ENCODE measurements around the gene NFIX.

The NFIX gene

DNA sequence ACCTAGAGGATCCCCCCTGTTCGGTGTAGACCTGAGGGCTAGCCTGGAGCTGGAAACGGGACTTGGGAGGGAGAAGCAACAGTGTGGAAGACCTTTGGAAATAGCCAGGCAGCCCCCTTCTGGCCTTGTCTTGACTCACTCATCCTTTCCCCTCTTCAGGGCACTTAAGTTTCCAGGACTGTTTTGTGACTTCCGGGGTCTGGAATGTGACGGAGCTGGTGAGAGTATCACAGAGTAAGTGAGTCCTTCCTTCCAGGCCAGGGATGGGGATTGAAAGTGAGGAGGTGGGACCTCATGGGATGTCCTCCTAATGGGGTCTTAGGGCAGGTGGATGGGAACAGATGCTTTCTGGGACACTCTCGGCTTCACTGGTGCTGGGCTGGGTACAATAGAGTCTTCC lies 78.0 kb downstream of the NFIX start:
- H3K4me3 ChIP-seq (ENCODE audit: low read length), result no peak overlapping the region
- H3K27me3 ChIP-seq (ENCODE audit: insufficient read depth, low read length), result peaks cover 72% of the 10 kb centered on the region
- H3K9ac ChIP-seq (ENCODE audit: low read depth, low read length), result no peak overlapping the region
- H3K27ac ChIP-seq (ENCODE audit: low read length), result no peak overlapping the region
- H3K36me3 ChIP-seq (ENCODE audit: insufficient read depth, low read depth, low read length), result no peaks in the 10 kb centered on the region
- no peaks in the 10 kb centered on the region for H3K9me3 ChIP-seq (ENCODE audit: insufficient read depth, low read depth, low read length)
- peaks cover 16% of the 10 kb centered on the region for H3K4me1 ChIP-seq (ENCODE audit: insufficient read depth, low read length)

DNA sequence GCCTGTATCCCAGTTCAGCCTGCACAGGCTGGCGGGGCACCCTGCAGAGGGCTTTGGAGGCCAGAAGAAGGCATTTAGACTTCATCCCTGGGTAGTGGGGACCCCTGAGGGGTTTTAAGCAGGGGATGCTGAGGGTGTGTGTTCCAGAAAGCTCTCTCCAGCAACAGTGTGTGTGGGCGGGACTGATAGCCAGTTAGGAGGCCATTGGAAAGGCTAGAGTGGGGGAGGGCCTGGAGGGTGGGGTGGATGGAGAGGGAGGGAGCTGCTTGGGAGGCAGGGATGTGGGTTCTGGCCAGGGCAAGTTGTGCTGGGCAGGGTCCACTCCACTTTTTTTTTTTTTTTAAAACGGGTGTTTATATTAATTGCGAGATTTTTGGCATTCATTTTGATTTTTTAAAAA lies 79.1 kb downstream of the NFIX start:
- Histone ChIP-seq H3K27me3 (ENCODE audit: insufficient read depth, low read length) (peaks cover 72% of the 10 kb centered on the region), H3K36me3 (ENCODE audit: insufficient read depth, low read depth, low read length) (no peaks in the 10 kb centered on the region), H3K4me1 (ENCODE audit: insufficient read depth, low read length) (peaks cover 17% of the 10 kb centered on the region), H3K9ac (ENCODE audit: low read depth, low read length) (no peak overlapping the region), H3K9me3 (ENCODE audit: insufficient read depth, low read depth, low read length) (no peaks in the 10 kb centered on the region), H3K27ac (ENCODE audit: low read length) (no peak overlapping the region), H3K4me3 (ENCODE audit: low read length) (no peak overlapping the region)

DNA sequence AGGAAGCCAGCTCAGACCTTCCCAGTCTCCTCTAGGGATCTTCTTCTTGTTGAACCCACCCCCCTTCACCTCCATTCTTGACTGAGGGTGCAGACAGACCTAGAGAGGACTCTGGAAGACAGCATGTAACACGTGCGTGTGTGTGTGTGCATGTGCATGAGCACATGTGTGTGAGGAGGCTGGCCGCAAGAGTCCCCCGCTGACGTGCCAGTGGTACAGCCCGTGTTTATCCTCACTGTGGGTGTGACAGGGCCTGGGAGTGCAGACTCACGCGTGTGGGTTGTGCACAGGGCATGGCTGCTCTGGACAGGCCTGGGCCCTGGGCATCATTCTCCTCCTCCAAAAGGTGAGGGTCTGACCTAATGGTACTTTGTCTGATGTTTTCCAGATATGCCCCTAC lies 81.0 kb downstream of the NFIX start:
- H3K4me1 ChIP-seq (ENCODE audit: insufficient read depth, low read length), result peaks cover 17% of the 10 kb centered on the region
- H3K27me3 ChIP-seq (ENCODE audit: insufficient read depth, low read length), result peaks cover 61% of the 10 kb centered on the region
- H3K27ac ChIP-seq (ENCODE audit: low read length), result no peak overlapping the region
- H3K4me3 ChIP-seq (ENCODE audit: low read length), result no peak overlapping the region
- no peak overlapping the region for H3K9ac ChIP-seq (ENCODE audit: low read depth, low read length)
- H3K9me3 ChIP-seq (ENCODE audit: insufficient read depth, low read depth, low read length), result no peaks in the 10 kb centered on the region
- H3K36me3 ChIP-seq (ENCODE audit: insufficient read depth, low read depth, low read length), result no peaks in the 10 kb centered on the region

DNA sequence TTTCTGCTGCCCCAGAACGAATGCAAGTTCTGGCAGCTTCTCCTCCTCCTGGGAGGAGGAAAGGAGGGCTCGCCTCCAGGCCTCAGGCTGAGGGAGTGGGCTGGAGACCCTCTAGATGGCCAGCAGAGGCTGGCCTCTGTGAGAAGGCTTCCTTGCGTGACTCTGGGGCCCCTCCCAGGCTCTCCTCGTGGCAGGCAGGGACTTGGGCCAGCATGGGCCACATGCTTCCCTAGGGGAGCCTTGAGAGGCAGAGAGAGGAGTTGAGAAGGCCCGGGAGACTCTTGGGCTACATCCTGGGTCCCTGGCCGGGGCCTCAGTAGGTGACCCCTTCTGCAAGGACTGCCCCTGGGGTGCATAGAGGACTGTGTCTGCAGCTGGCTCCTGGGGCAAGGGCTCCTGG lies 81.5 kb downstream of the NFIX start:
- no peak overlapping the region for H3K27ac ChIP-seq (ENCODE audit: low read length)
- no peak overlapping the region for H3K4me3 ChIP-seq (ENCODE audit: low read length)
- H3K9ac ChIP-seq (ENCODE audit: low read depth, low read length), result no peak overlapping the region
- peaks cover 58% of the 10 kb centered on the region for H3K27me3 ChIP-seq (ENCODE audit: insufficient read depth, low read length)
- H3K9me3 ChIP-seq (ENCODE audit: insufficient read depth, low read depth, low read length), result no peaks in the 10 kb centered on the region
- H3K4me1 ChIP-seq (ENCODE audit: insufficient read depth, low read length), result peaks cover 17% of the 10 kb centered on the region
- no peaks in the 10 kb centered on the region for H3K36me3 ChIP-seq (ENCODE audit: insufficient read depth, low read depth, low read length)

DNA sequence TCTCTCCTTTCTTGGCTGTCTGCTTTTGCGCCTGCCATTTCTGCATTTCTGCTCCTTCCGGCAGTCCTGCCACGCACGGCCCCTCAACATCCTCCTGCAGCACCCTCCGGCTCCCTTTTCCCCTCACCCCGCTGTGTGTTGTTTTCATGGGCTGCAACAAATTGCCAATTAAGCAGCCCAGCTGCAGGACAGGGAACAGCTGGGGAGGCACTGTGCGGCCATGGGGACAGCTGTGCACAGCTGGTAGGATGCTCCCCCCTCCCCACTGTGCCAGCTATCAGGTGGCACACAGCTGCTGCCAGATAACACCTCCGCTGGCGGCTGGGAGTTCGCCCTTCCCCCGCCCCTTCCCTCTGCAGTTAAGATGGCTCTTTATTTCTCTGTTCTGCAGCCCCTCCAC lies 82.0 kb downstream of the NFIX start:
- peaks cover 17% of the 10 kb centered on the region for H3K4me1 ChIP-seq (ENCODE audit: insufficient read depth, low read length)
- no peak overlapping the region for H3K27ac ChIP-seq (ENCODE audit: low read length)
- no peaks in the 10 kb centered on the region for H3K9me3 ChIP-seq (ENCODE audit: insufficient read depth, low read depth, low read length)
- no peak overlapping the region; the same call in 1 of the 2 replicates for H3K4me3 ChIP-seq (ENCODE audit: low read length)
- H3K27me3 ChIP-seq (ENCODE audit: insufficient read depth, low read length), result peaks cover 63% of the 10 kb centered on the region
- no peak overlapping the region for H3K9ac ChIP-seq (ENCODE audit: low read depth, low read length)
- H3K36me3 ChIP-seq (ENCODE audit: insufficient read depth, low read depth, low read length), result no peaks in the 10 kb centered on the region

DNA sequence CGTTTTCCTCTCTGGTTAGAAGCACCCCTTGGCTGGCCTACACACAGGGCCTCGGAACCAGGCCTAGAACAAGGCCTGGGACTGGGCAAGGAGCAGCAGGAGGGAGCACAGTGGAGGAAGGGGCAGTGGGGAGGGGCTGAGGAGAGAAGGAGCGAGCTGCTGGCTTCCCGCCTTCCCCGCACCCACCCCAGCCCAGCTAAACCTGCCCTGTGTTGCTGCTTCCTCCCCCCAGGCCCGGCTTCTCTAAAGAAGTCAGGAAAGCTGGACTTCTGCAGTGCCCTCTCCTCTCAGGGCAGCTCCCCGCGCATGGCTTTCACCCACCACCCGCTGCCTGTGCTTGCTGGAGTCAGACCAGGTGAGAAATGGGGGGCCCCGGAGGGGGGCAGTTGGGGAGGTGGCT lies 83.1 kb downstream of the NFIX start:
- Histone ChIP-seq H3K9me3 (ENCODE audit: insufficient read depth, low read depth, low read length) (no peaks in the 10 kb centered on the region), H3K9ac (ENCODE audit: low read depth, low read length) (no peak overlapping the region), H3K36me3 (ENCODE audit: insufficient read depth, low read depth, low read length) (no peaks in the 10 kb centered on the region), H3K4me1 (ENCODE audit: insufficient read depth, low read length) (peaks cover 17% of the 10 kb centered on the region), H3K27ac (ENCODE audit: low read length) (no peak overlapping the region), H3K27me3 (ENCODE audit: insufficient read depth, low read length) (peaks cover 64% of the 10 kb centered on the region), H3K4me3 (ENCODE audit: low read length) (no peak overlapping the region)

DNA sequence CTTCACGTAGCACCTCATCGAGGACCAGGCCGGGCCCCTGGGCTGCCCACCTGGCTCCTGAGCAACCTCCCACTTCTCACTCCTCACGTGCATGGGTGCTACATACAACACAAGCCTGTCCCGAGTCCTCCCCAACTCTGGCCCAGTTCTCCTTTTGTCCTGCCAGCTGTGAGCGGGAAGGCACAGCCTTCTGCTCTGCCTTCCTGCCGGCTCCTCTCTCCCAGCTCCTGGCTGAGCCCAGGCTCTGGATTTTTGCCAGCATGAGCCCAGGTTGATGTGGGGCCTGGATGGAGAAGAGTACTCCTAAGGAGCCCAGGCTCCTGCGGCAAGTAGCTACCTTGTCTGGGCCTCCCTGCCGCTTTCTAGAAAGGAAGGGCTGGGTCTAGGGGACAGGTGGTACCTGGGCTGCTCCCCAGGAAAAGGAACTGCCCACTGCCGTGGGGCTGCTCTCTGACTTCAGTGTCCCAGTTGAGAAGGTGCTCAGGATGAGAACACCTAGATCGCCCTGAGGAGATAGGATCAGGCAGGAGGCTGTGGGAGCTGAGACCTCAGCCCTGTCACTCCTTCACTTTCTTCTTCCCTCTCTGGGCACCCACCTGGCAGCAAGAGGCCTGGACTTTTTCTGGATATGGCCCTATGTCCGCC lies 83.7 kb downstream of the NFIX start:
- Histone ChIP-seq H3K27ac (ENCODE audit: low read length) (no peak overlapping the region), H3K36me3 (ENCODE audit: insufficient read depth, low read depth, low read length) (no peaks in the 10 kb centered on the region), H3K27me3 (ENCODE audit: insufficient read depth, low read length) (peaks cover 70% of the 10 kb centered on the region), H3K9me3 (ENCODE audit: insufficient read depth, low read depth, low read length) (no peaks in the 10 kb centered on the region), H3K4me1 (ENCODE audit: insufficient read depth, low read length) (peaks cover 17% of the 10 kb centered on the region), H3K9ac (ENCODE audit: low read depth, low read length) (no peak overlapping the region), H3K4me3 (ENCODE audit: low read length) (no peak overlapping the region)

DNA sequence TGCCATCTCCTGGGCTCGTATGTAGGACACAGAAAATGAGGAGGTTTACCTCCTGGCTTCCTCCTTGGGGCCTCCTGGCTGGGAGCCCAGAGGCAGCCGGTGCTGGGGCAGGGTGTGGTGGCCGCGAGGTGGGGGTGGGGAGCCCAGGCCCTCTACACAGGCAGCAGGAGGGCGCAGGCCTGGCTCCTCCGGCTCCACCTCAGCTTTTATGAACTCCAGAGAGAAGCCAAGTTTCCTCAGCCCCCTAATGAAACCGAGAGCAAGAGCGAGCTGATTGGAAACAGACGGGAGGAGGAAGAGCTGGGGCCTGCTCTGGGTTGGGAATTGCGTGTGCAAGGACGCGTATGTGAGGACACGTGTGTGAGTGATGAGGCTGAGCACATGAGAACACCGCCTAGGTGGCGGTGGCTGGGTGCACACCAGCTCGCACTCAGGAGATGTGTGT lies 84.3 kb downstream of the NFIX start:
- Histone ChIP-seq H3K36me3 (ENCODE audit: insufficient read depth, low read depth, low read length) (no peaks in the 10 kb centered on the region), H3K27me3 (ENCODE audit: insufficient read depth, low read length) (peaks cover 71% of the 10 kb centered on the region), H3K9me3 (ENCODE audit: insufficient read depth, low read depth, low read length) (no peaks in the 10 kb centered on the region), H3K27ac (ENCODE audit: low read length) (no peak overlapping the region), H3K4me1 (ENCODE audit: insufficient read depth, low read length) (peaks cover 17% of the 10 kb centered on the region), H3K9ac (ENCODE audit: low read depth, low read length) (no peak overlapping the region), H3K4me3 (ENCODE audit: low read length) (no peak overlapping the region)

DNA sequence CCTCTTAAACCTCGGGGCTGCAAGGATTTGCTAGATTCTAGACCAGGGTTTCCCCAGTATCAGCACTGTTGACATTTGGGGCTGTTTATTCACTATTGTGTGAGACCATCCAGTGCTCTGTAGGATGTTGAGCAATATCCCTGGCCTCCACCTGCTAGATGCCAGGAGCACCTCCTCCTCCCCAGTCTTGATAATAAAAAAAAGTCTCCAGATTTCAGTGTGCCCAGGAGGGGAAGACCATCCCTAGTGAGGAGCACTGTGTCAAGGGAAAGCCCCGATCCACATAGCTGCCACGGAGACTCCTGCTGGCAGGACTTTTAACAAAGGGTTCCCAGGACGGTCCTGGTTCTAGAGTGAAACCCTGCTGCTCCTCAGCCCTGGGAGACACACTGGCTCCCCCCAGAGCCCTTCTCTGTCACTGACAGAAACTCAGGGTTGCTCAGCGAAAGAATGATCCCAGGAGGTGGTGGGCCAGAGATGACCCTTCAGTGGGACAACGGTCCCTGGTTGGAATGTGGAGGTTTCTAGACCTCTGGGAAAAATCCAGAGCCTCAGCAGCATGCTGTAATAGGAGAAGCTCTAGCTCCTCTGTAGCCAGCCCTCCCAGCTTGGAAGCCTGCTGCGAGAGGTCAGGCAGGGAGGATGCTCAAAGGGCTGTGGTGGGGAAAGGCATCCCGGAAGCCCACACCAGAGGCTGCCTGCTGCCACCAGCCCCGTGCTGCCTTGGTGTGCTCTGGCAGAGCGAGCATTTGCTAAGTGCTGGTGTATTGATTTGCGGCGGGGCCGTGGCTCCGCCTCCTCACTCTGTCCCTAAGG lies 87.1 kb downstream of the NFIX start:
- H3K9ac ChIP-seq (ENCODE audit: low read depth, low read length), result no peak overlapping the region
- H3K27ac ChIP-seq (ENCODE audit: low read length), result no peak overlapping the region
- peaks cover 72% of the 10 kb centered on the region for H3K27me3 ChIP-seq (ENCODE audit: insufficient read depth, low read length)
- no peaks in the 10 kb centered on the region for H3K9me3 ChIP-seq (ENCODE audit: insufficient read depth, low read depth, low read length)
- H3K4me1 ChIP-seq (ENCODE audit: insufficient read depth, low read length), result peaks cover 10% of the 10 kb centered on the region; the same call in 1 of the 2 replicates
- no peak overlapping the region for H3K4me3 ChIP-seq (ENCODE audit: low read length)
- no peaks in the 10 kb centered on the region for H3K36me3 ChIP-seq (ENCODE audit: insufficient read depth, low read depth, low read length)

DNA sequence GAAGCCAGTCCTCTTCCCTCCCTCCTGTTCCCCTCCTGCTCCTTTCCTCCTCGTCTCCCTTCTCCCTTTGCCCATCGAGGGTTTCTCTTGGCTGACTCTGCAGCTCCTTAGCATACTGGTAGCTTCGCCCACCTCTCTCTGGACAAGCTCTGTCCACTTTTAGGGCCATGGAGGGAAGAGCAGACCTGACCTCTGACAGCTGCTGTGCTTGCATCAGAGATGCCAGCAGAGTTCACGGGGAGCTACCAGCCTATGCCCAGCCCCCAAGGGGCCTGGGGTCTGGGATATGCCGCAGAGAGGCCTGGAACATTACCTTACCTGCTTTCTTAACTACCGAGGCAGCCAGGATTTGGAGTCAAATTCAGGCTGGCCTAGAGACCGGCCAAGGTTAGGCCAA lies 87.7 kb downstream of the NFIX start:
- H3K27ac ChIP-seq (ENCODE audit: low read length), result no peak overlapping the region
- no peak overlapping the region for H3K4me3 ChIP-seq (ENCODE audit: low read length)
- H3K4me1 ChIP-seq (ENCODE audit: insufficient read depth, low read length), result peaks cover 4% of the 10 kb centered on the region; the same call in 1 of the 2 replicates
- no peaks in the 10 kb centered on the region for H3K9me3 ChIP-seq (ENCODE audit: insufficient read depth, low read depth, low read length)
- H3K36me3 ChIP-seq (ENCODE audit: insufficient read depth, low read depth, low read length), result no peaks in the 10 kb centered on the region
- no peak overlapping the region for H3K9ac ChIP-seq (ENCODE audit: low read depth, low read length)
- peaks cover 66% of the 10 kb centered on the region for H3K27me3 ChIP-seq (ENCODE audit: insufficient read depth, low read length)

DNA sequence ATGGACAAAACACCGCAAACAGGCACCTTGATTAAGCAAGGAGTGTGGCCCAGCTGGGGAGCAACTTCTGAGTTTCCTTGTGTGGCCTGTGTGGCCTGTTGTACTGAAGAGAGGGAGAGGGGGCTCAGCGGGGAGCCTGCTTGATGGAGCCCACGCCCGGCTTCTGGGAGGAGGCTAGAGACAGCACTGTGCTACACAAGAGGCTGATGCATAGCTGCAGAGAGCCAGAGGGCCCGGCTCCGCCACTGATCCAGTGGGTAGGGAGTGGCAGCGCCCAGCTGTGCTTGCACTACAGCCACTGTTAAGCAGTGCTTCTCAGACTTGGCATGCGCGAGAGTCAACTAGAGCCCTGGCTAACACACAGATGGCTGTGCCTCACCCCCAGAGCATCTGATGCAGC lies 88.4 kb downstream of the NFIX start:
- Histone ChIP-seq H3K27ac (ENCODE audit: low read length) (no peak overlapping the region), H3K9me3 (ENCODE audit: insufficient read depth, low read depth, low read length) (no peaks in the 10 kb centered on the region), H3K4me3 (ENCODE audit: low read length) (no peak overlapping the region), H3K36me3 (ENCODE audit: insufficient read depth, low read depth, low read length) (no peaks in the 10 kb centered on the region), H3K4me1 (ENCODE audit: insufficient read depth, low read length) (no peaks in the 10 kb centered on the region; the same call in 1 of the 2 replicates), H3K27me3 (ENCODE audit: insufficient read depth, low read length) (peaks cover 60% of the 10 kb centered on the region), H3K9ac (ENCODE audit: low read depth, low read length) (no peak overlapping the region)

DNA sequence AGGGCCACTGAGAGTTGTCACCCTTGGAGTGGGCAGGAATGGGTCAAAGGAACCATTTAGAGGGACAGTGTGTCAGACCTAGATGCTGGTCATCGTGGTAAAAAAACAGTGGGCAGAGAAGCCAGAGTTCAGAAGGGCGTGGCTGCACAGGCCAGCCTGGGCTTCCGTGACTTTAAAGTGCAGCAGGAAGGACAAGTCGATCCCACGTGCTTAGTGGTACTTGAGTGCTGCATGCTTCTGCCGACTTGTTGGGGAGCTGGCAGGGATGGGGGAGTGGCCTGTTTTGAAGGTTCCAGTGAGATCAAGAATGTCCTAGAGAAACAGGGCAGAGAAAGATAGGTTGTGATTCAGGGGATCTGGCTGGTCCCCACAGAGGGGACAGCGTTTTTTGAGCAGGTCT lies 90.4 kb downstream of the NFIX start:
- Histone ChIP-seq H3K4me3 (ENCODE audit: low read length) (no peak overlapping the region), H3K4me1 (ENCODE audit: insufficient read depth, low read length) (no peaks in the 10 kb centered on the region), H3K9me3 (ENCODE audit: insufficient read depth, low read depth, low read length) (no peaks in the 10 kb centered on the region)

More for the DNA sequence above, 90.4 kb downstream of the NFIX start:
- Histone ChIP-seq H3K36me3 (ENCODE audit: insufficient read depth, low read depth, low read length) (no peaks in the 10 kb centered on the region), H3K27me3 (ENCODE audit: insufficient read depth, low read length) (peaks cover 63% of the 10 kb centered on the region), H3K27ac (ENCODE audit: low read length) (no peak overlapping the region), H3K9ac (ENCODE audit: low read depth, low read length) (no peak overlapping the region)

Data from iPS-20b (cell line).